ENCODE data around the gene SORBS2. TPM values are rescaled to one million over a fixed set of nuclear protein-coding genes. Genes with fewer than 3 reads are reported as not detected.

SORBS2 gene
- total and polyA plus RNA-seq, 8 donors: 24.2 to 50.8 (median 35.5) TPM

DNA sequence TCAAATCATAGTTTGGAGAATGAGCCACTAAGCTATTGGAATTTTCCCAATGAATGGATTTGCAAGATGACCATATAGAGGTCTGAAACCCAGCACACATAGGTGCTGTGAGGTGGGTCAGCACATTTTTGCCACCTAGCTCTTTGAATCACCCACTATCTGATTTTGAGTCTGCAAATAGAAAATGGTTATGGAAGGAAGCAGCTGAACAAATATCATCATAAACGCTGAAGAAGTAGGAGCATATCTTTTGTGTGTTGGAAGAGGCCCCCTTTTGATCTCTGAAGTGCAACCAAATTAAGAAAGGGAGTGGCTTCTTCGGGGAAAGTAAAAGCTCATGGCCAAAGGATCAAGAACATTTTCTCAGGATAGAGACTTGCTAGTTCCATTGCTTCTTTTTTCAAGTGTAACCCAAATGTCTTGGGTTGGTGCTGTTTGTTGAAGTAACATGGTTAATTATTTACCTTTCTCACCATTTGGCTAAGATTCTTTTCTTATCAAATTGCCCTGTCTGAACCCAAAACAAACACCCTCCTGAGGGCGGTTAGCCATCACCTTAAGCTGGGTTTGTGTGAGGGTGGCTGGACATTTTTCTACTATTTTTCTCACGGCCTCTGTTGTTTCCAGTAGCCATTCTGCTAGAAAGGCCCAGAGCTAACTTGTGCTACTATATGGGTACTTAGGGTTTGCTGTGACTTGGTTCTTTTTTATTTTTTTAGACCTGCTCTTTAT is 18.4 kb upstream of the SORBS2 start:
- Histone ChIP-seq H3K27me3 (no peaks in the 10 kb centered on the region), H3K27ac (no peak overlapping the region), H3K4me3 (no peak overlapping the region), H3K36me3 (no peaks in the 10 kb centered on the region), H3K4me1 (no peaks in the 10 kb centered on the region), H3K9me3 (no peaks in the 10 kb centered on the region)
- ATAC-seq: no peak
- intact Hi-C loops (cut with DNase I): no loop called here
- TF ChIP-seq, protein P1, sequence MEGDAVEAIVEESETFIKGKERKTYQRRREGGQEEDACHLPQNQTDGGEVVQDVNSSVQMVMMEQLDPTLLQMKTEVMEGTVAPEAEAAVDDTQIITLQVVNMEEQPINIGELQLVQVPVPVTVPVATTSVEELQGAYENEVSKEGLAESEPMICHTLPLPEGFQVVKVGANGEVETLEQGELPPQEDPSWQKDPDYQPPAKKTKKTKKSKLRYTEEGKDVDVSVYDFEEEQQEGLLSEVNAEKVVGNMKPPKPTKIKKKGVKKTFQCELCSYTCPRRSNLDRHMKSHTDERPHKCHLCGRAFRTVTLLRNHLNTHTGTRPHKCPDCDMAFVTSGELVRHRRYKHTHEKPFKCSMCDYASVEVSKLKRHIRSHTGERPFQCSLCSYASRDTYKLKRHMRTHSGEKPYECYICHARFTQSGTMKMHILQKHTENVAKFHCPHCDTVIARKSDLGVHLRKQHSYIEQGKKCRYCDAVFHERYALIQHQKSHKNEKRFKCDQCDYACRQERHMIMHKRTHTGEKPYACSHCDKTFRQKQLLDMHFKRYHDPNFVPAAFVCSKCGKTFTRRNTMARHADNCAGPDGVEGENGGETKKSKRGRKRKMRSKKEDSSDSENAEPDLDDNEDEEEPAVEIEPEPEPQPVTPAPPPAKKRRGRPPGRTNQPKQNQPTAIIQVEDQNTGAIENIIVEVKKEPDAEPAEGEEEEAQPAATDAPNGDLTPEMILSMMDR (IDR thresholded peaks at IDR 0.05): no peak
- DNase-seq: no peak

DNA sequence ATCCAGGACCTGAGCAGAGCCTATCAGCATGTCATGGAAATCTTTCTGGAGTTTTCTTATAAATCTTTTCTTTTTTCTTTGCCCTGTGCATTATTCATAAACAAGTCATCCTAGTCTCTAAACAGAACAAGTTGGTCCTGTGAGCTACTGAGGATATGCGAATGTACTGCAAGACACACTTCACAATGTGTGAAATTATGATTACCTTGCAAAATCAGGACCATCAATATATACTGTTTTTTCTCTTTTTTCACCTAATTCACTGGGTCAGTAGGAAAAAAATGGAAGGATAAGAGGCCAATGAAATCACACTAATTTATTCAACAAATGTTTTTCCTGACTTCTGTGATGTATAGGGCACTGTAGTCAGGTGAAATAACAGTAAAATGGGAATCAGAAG is 14.4 kb upstream of the SORBS2 start:
- ATAC-seq (no peak), DNase-seq (no peak)
- no peak overlapping the region for H3K27ac ChIP-seq
- no peaks in the 10 kb centered on the region for H3K27me3 ChIP-seq
- H3K4me1 ChIP-seq: no peaks in the 10 kb centered on the region
- intact Hi-C loops (cut with DNase I): no loop called here
- TF ChIP-seq, protein P1 (IDR thresholded peaks at IDR 0.05): no peak
- no peaks in the 10 kb centered on the region for H3K9me3 ChIP-seq
- H3K36me3 ChIP-seq: no peaks in the 10 kb centered on the region
- H3K4me3 ChIP-seq: no peak overlapping the region

GRCh38 chr4:185825737-185826136 is 13.7 kb upstream of the SORBS2 start:
- H3K4me1 ChIP-seq: no peaks in the 10 kb centered on the region
- TF ChIP-seq, protein P1 (IDR thresholded peaks at IDR 0.05): no peak
- DNase-seq (no peak), ATAC-seq (no peak)
- no peaks in the 10 kb centered on the region for H3K27me3 ChIP-seq
- intact Hi-C loops (cut with DNase I): no loop called here
- H3K36me3 ChIP-seq: no peaks in the 10 kb centered on the region
- H3K9me3 ChIP-seq: no peaks in the 10 kb centered on the region
- no peak overlapping the region for H3K27ac ChIP-seq
- no peak overlapping the region for H3K4me3 ChIP-seq

GRCh38 chr4:185822791-185823190 is 10.8 kb upstream of the SORBS2 start:
- ATAC-seq: no peak
- intact Hi-C loops (cut with DNase I): no loop called here
- no peaks in the 10 kb centered on the region for H3K36me3 ChIP-seq
- no peaks in the 10 kb centered on the region for H3K27me3 ChIP-seq
- TF ChIP-seq, protein P1 (IDR thresholded peaks at IDR 0.05): no peak
- no peaks in the 10 kb centered on the region for H3K4me1 ChIP-seq
- no peaks in the 10 kb centered on the region for H3K9me3 ChIP-seq
- no peak for DNase-seq
- H3K27ac ChIP-seq: no peak overlapping the region
- no peak overlapping the region for H3K4me3 ChIP-seq

GRCh38 chr4:185821029-185821419 is 9.0 kb upstream of the SORBS2 start:
- Histone ChIP-seq H3K9me3 (no peaks in the 10 kb centered on the region), H3K4me1 (no peaks in the 10 kb centered on the region), H3K4me3 (no peak overlapping the region), H3K27ac (no peak overlapping the region), H3K27me3 (no peaks in the 10 kb centered on the region), H3K36me3 (no peaks in the 10 kb centered on the region)
- ATAC-seq: no peak
- DNase-seq: peak in 1 of 4 donors; percentile 68
- intact Hi-C loops (cut with DNase I): no loop called here
- TF ChIP-seq, protein P1 (IDR thresholded peaks at IDR 0.05): no peak
